ENCODE results near the gene ITGB3.

Gene ITGB3

GRCh38 chr17:47254403-47254943 lies 846 bp downstream of the ITGB3 start:
- peak overlapping the region; percentile 48 for H3K4me3 ChIP-seq (ENCODE audit: low read depth, low read length)
- no peak for DNase-seq (ENCODE audit: low read depth)
- no peak for TF ChIP-seq CTCF (IDR thresholded peaks at IDR 0.05; ENCODE audit: control insufficient read depth, extremely low read depth, insufficient read depth)

GRCh38 chr17:47257651-47258339 lies 4.2 kb downstream of the ITGB3 start:
- no peak overlapping the region for H3K4me3 ChIP-seq (ENCODE audit: low read depth, low read length)
- no peak for DNase-seq (ENCODE audit: low read depth)
- no peak for TF ChIP-seq CTCF (IDR thresholded peaks at IDR 0.05; ENCODE audit: control insufficient read depth, extremely low read depth, insufficient read depth)

- no peak overlapping the region for H3K4me3 ChIP-seq (ENCODE audit: low read depth, low read length)
- no peak for TF ChIP-seq CTCF (IDR thresholded peaks at IDR 0.05; ENCODE audit: control insufficient read depth, extremely low read depth, insufficient read depth)
- DNase-seq (ENCODE audit: low read depth) = no peak
Measured at GRCh38 chr17:47262586-47262985, 9.0 kb downstream of the ITGB3 start.

GRCh38 chr17:47264166-47264565 lies 10.5 kb downstream of the ITGB3 start:
- DNase-seq (ENCODE audit: low read depth) = no peak
- no peak for TF ChIP-seq CTCF (IDR thresholded peaks at IDR 0.05; ENCODE audit: control insufficient read depth, extremely low read depth, insufficient read depth)
- no peak overlapping the region for H3K4me3 ChIP-seq (ENCODE audit: low read depth, low read length)

- no peak for DNase-seq (ENCODE audit: low read depth)
- no peak overlapping the region for H3K4me3 ChIP-seq (ENCODE audit: low read depth, low read length)
- TF ChIP-seq CTCF (IDR thresholded peaks at IDR 0.05; ENCODE audit: control insufficient read depth, extremely low read depth, insufficient read depth) = no peak
Measured at GRCh38 chr17:47265983-47266541, 12.4 kb downstream of the ITGB3 start.

- H3K4me3 ChIP-seq (ENCODE audit: low read depth, low read length) = no peak overlapping the region
- TF ChIP-seq CTCF (IDR thresholded peaks at IDR 0.05; ENCODE audit: control insufficient read depth, extremely low read depth, insufficient read depth) = no peak
- DNase-seq (ENCODE audit: low read depth) = no peak
Measured at GRCh38 chr17:47266782-47267181, 13.2 kb downstream of the ITGB3 start.
